Hypothalamus (tissue), 51 donors: ENCODE results near the gene SLC27A3.
A peak's percentile ranks its signal among the peaks of the same experiment; 100 is the strongest.

ENCODE experiments used
- DNase-seq, 51 donors: peaks; one replicate each; lab custom pipeline; 2025; lab: John Stamatoyannopoulos, UW

The SLC27A3 gene

GRCh38 chr1:153795330-153795837 is 20.2 kb downstream of the SLC27A3 start:
- DNase-seq = no peak

GRCh38 chr1:153795934-153796785 is 21.0 kb downstream of the SLC27A3 start:
- DNase-seq = no peak

- DNase-seq = peak in 36 of 51 donors; percentile 14 to 81 (median 40)
Measured at GRCh38 chr1:153796786-153797659, 21.8 kb downstream of the SLC27A3 start.

GRCh38 chr1:153798468-153798780 is 23.2 kb downstream of the SLC27A3 start:
- DNase-seq = no peak

GRCh38 chr1:153799016-153799415 is 23.8 kb downstream of the SLC27A3 start:
- DNase-seq = no peak

- no peak for DNase-seq
Measured at GRCh38 chr1:153799566-153800465, 24.6 kb downstream of the SLC27A3 start.

- no peak for DNase-seq
Measured at GRCh38 chr1:153800516-153800915, 25.3 kb downstream of the SLC27A3 start.

GRCh38 chr1:153801028-153801625 is 25.9 kb downstream of the SLC27A3 start:
- DNase-seq = no peak

GRCh38 chr1:153801786-153802697 is 26.8 kb downstream of the SLC27A3 start:
- DNase-seq = no peak

- DNase-seq = no peak
Measured at GRCh38 chr1:153803470-153804056, 28.4 kb downstream of the SLC27A3 start.

- no peak for DNase-seq
Measured at GRCh38 chr1:153804112-153804511, 28.9 kb downstream of the SLC27A3 start.

GRCh38 chr1:153805042-153805745 is 30.0 kb downstream of the SLC27A3 start:
- DNase-seq = peak in 5 of 51 donors; percentile 12 to 26 (median 19)

GRCh38 chr1:153805886-153806719 is 30.9 kb downstream of the SLC27A3 start:
- no peak for DNase-seq

GRCh38 chr1:153816283-153816889 is 41.2 kb downstream of the SLC27A3 start:
- no peak for DNase-seq

- no peak for DNase-seq
Measured at GRCh38 chr1:153818876-153819275, 43.7 kb downstream of the SLC27A3 start.

- DNase-seq = no peak
Measured at GRCh38 chr1:153827168-153827964, 52.2 kb downstream of the SLC27A3 start.
